ENCODE results near the gene PCBD1.

- TF ChIP-seq CTCF (IDR thresholded peaks at IDR 0.05) (no peak), POLR2A (IDR thresholded peaks at IDR 0.05) (no peak)
These were observed 23.0 kb upstream of the PCBD1 start for GRCh38 chr10:70911386-70911785.

Measured in testis (tissue), 2 donors.